Memory B cell (primary cell): ENCODE measurements around the gene DCBLD1.
"Not testable (repeated sequence)": the region's sequence is repeated elsewhere in the genome, so short reads cannot be mapped to it uniquely, and the experiment has no call there.

ENCODE experiments used
- ATAC-seq: fragments of 150-1000 bp; cut with Tn5 transposase; 2 replicates; pipeline ENCODE4 v1.10.0; 2021; ENCODE audit warnings: low read depth, mild to moderate bottlenecking, moderate library complexity
- DNase-seq, 2 donors: peaks; one replicate each; pipeline ENCODE4 v3.0.0; 2022; ENCODE audit warnings: low spot score in 2 of 2
- H3K27ac Mint-ChIP-seq: one replicate; pipeline ENCODE4 v1.8.0; 2022; ENCODE audit warnings: mild to moderate bottlenecking, moderate library complexity, mixed read lengths
- H3K27me3 Mint-ChIP-seq: one replicate; pipeline ENCODE4 v1.8.0; 2022; ENCODE audit warnings: mixed read lengths
- H3K36me3 Mint-ChIP-seq: one replicate; pipeline ENCODE4 v1.8.0; 2022; ENCODE audit warnings: mild to moderate bottlenecking, mixed read lengths
- H3K4me1 Mint-ChIP-seq: one replicate; pipeline ENCODE4 v1.8.0; 2022; ENCODE audit warnings: mixed read lengths
- H3K4me3 Mint-ChIP-seq: one replicate; pipeline ENCODE4 v1.8.0; 2022; ENCODE audit warnings: mild to moderate bottlenecking, moderate library complexity, mixed read lengths
- H3K9me3 Mint-ChIP-seq: one replicate; pipeline ENCODE4 v1.8.0; 2022; ENCODE audit warnings: mixed read lengths

Gene DCBLD1

GRCh38 chr6:117515326-117515725 is 32.9 kb downstream of the DCBLD1 start:
- Mint-ChIP-seq H3K4me1 (peaks cover 2% of the 10 kb centered on the region), H3K27me3 (peaks cover 11% of the 10 kb centered on the region), H3K36me3 (no peaks in the 10 kb centered on the region), H3K27ac (no peak overlapping the region), H3K4me3 (no peak overlapping the region), H3K9me3 (no peaks in the 10 kb centered on the region)
- DNase-seq (no peak), ATAC-seq (no peak)

GRCh38 chr6:117517995-117518394 is 35.5 kb downstream of the DCBLD1 start:
- not testable (repeated sequence) for H3K4me3 Mint-ChIP-seq, H3K36me3 Mint-ChIP-seq, H3K9me3 Mint-ChIP-seq, ATAC-seq, DNase-seq, H3K27ac Mint-ChIP-seq, H3K4me1 Mint-ChIP-seq
- H3K27me3 Mint-ChIP-seq = peaks cover 12% of the 10 kb centered on the region

GRCh38 chr6:117518870-117519269 is 36.4 kb downstream of the DCBLD1 start:
- no peaks in the 10 kb centered on the region for H3K9me3 Mint-ChIP-seq
- ATAC-seq (no peak), DNase-seq (no peak)
- peaks cover 12% of the 10 kb centered on the region for H3K27me3 Mint-ChIP-seq
- no peak overlapping the region for H3K4me3 Mint-ChIP-seq
- peaks cover 2% of the 10 kb centered on the region for H3K4me1 Mint-ChIP-seq
- H3K27ac Mint-ChIP-seq = no peak overlapping the region
- no peaks in the 10 kb centered on the region for H3K36me3 Mint-ChIP-seq

GRCh38 chr6:117520603-117521395 is 38.3 kb downstream of the DCBLD1 start:
- ATAC-seq (no peak), DNase-seq (no peak)
- H3K4me1 Mint-ChIP-seq = peaks cover 2% of the 10 kb centered on the region
- no peak overlapping the region for H3K4me3 Mint-ChIP-seq
- no peaks in the 10 kb centered on the region for H3K36me3 Mint-ChIP-seq
- H3K9me3 Mint-ChIP-seq = no peaks in the 10 kb centered on the region
- no peak overlapping the region for H3K27ac Mint-ChIP-seq
- H3K27me3 Mint-ChIP-seq = peaks cover 11% of the 10 kb centered on the region

- peaks cover 10% of the 10 kb centered on the region for H3K27me3 Mint-ChIP-seq
- no peaks in the 10 kb centered on the region for H3K4me1 Mint-ChIP-seq
- H3K27ac Mint-ChIP-seq = no peak overlapping the region
- DNase-seq (no peak), ATAC-seq (no peak)
- H3K36me3 Mint-ChIP-seq = no peaks in the 10 kb centered on the region
- no peak overlapping the region for H3K4me3 Mint-ChIP-seq
- H3K9me3 Mint-ChIP-seq = no peaks in the 10 kb centered on the region
Measured at GRCh38 chr6:117521791-117522502, 39.5 kb downstream of the DCBLD1 start.

- Mint-ChIP-seq H3K36me3 (no peaks in the 10 kb centered on the region), H3K4me3 (no peak overlapping the region), H3K27ac (no peak overlapping the region), H3K9me3 (no peaks in the 10 kb centered on the region), H3K27me3 (peaks cover 5% of the 10 kb centered on the region), H3K4me1 (no peaks in the 10 kb centered on the region)
- no peak for DNase-seq
- ATAC-seq = no peak
Measured at GRCh38 chr6:117525607-117526006, 43.1 kb downstream of the DCBLD1 start.

GRCh38 chr6:117530467-117531242 is 48.2 kb downstream of the DCBLD1 start:
- Mint-ChIP-seq H3K4me3 (no peak overlapping the region), H3K27ac (no peak overlapping the region), H3K9me3 (no peaks in the 10 kb centered on the region), H3K36me3 (no peaks in the 10 kb centered on the region), H3K4me1 (no peaks in the 10 kb centered on the region), H3K27me3 (peaks cover 6% of the 10 kb centered on the region)
- no peak for DNase-seq
- ATAC-seq = no peak

- no peak overlapping the region for H3K27ac Mint-ChIP-seq
- ATAC-seq (no peak), DNase-seq (no peak)
- H3K27me3 Mint-ChIP-seq = peaks cover 8% of the 10 kb centered on the region
- no peaks in the 10 kb centered on the region for H3K36me3 Mint-ChIP-seq
- H3K4me1 Mint-ChIP-seq = no peaks in the 10 kb centered on the region
- H3K4me3 Mint-ChIP-seq = no peak overlapping the region
- no peaks in the 10 kb centered on the region for H3K9me3 Mint-ChIP-seq
Measured at GRCh38 chr6:117531346-117531745, 48.9 kb downstream of the DCBLD1 start.

GRCh38 chr6:117531809-117532725 is 49.6 kb downstream of the DCBLD1 start:
- Mint-ChIP-seq H3K4me1 (no peaks in the 10 kb centered on the region), H3K4me3 (no peak overlapping the region), H3K9me3 (no peaks in the 10 kb centered on the region), H3K27ac (no peak overlapping the region), H3K27me3 (peaks cover 7% of the 10 kb centered on the region), H3K36me3 (no peaks in the 10 kb centered on the region)
- ATAC-seq (no peak), DNase-seq (no peak)

GRCh38 chr6:117533775-117534174 is 51.3 kb downstream of the DCBLD1 start:
- peaks cover 7% of the 10 kb centered on the region for H3K27me3 Mint-ChIP-seq
- no peaks in the 10 kb centered on the region for H3K9me3 Mint-ChIP-seq
- no peak overlapping the region for H3K27ac Mint-ChIP-seq
- ATAC-seq (no peak), DNase-seq (no peak)
- H3K4me3 Mint-ChIP-seq = no peak overlapping the region
- H3K4me1 Mint-ChIP-seq = no peaks in the 10 kb centered on the region
- no peaks in the 10 kb centered on the region for H3K36me3 Mint-ChIP-seq

GRCh38 chr6:117534974-117535373 is 52.5 kb downstream of the DCBLD1 start:
- no peak for ATAC-seq
- Mint-ChIP-seq H3K4me3 (no peak overlapping the region), H3K9me3 (no peaks in the 10 kb centered on the region), H3K4me1 (no peaks in the 10 kb centered on the region), H3K27me3 (peaks cover 7% of the 10 kb centered on the region), H3K27ac (no peak overlapping the region), H3K36me3 (no peaks in the 10 kb centered on the region)
- no peak for DNase-seq

- peaks cover 7% of the 10 kb centered on the region for H3K27me3 Mint-ChIP-seq
- no peaks in the 10 kb centered on the region for H3K9me3 Mint-ChIP-seq
- no peaks in the 10 kb centered on the region for H3K4me1 Mint-ChIP-seq
- no peak overlapping the region for H3K4me3 Mint-ChIP-seq
- ATAC-seq (no peak), DNase-seq (no peak)
- H3K27ac Mint-ChIP-seq = no peak overlapping the region
- H3K36me3 Mint-ChIP-seq = no peaks in the 10 kb centered on the region
Measured at GRCh38 chr6:117536317-117536716, 53.8 kb downstream of the DCBLD1 start.

GRCh38 chr6:117538615-117539014 is 56.1 kb downstream of the DCBLD1 start:
- H3K27me3 Mint-ChIP-seq = peaks cover 5% of the 10 kb centered on the region
- H3K9me3 Mint-ChIP-seq = no peaks in the 10 kb centered on the region
- H3K4me1 Mint-ChIP-seq = no peaks in the 10 kb centered on the region
- H3K4me3 Mint-ChIP-seq = no peak overlapping the region
- no peak overlapping the region for H3K27ac Mint-ChIP-seq
- H3K36me3 Mint-ChIP-seq = no peaks in the 10 kb centered on the region
- ATAC-seq (no peak), DNase-seq (no peak)
